H1 (cell line): ENCODE measurements around the gene TP53. TPM values are rescaled to one million over a fixed set of nuclear protein-coding genes. Genes with fewer than 3 reads are reported as not detected.

ENCODE experiments used
- polyA plus RNA-seq, 7 experiments: library from polyadenylated mRNA; depleted of rRNA in 3 of 7; stranded (reverse) in 5 of 7; unstranded in 2 of 7; fragments of >200 nt in 5 of 7; fragments of 200-250 nt in 2 of 7; gene quantifications; 1 replicate in 5 of 7; 2 replicates in 1 of 7; 4 replicates in 1 of 7; pipeline versions ENCODE4 v1.2.1 to v1.2.3, GENCODE V29; 2011 to 2013; ENCODE audit warnings: missing spikeins in 2 of 7, mixed read lengths in 2 of 7
- total RNA-seq: library from RNA; stranded (reverse); fragmentation: NEBNext Ultra II Directional; extraction: Animal tissue kit (Norgen Biotek cat#: 25700); gene quantifications from 2 replicates; pipeline ENCODE4 v1.2.1, GENCODE V29; 2021

TP53 gene
- total and polyA plus RNA-seq, 2 of the 8 experiments (the other 6 are each of a cell fraction or from before 2014, with no cell fraction given) = 143 to 198 TPM

Other genes with a start within 250 kb of the TP53 start
- gene FGF11, start 248.0 kb downstream of the TP53 start, total RNA-seq = 11.8 and 15.0 TPM in 2 replicates
- 26.1 and 42.0 TPM in 2 replicates for gene FGF11, start 248.0 kb downstream of the TP53 start, polyA plus RNA-seq (2011; rRNA removed)
- gene CHRNB1, start 242.4 kb downstream of the TP53 start, total RNA-seq = 13.8 and 14.1 TPM in 2 replicates
- 28.2 and 33.6 TPM in 2 replicates for gene CHRNB1, start 242.4 kb downstream of the TP53 start, polyA plus RNA-seq (2011; rRNA removed)
- 10.1 and 11.2 TPM in 2 replicates for gene ZBTB4, start 207.9 kb downstream of the TP53 start, total RNA-seq
- gene ZBTB4, start 207.9 kb downstream of the TP53 start, polyA plus RNA-seq (2011; rRNA removed) = 5.9 and 8.1 TPM in 2 replicates
- not detected in 2 replicates for gene SLC35G6, start 206.0 kb downstream of the TP53 start, total RNA-seq
- 0.05 TPM in 1 of 2 replicates, not detected in the other for gene SLC35G6, start 206.0 kb downstream of the TP53 start, polyA plus RNA-seq (2011; rRNA removed)
- 150 and 157 TPM in 2 replicates for gene POLR2A, start 203.1 kb downstream of the TP53 start, total RNA-seq
- 26.8 and 62.7 TPM in 2 replicates for gene POLR2A, start 203.1 kb downstream of the TP53 start, polyA plus RNA-seq (2011; rRNA removed)
- gene TNFSF12, start 138.4 kb downstream of the TP53 start, total RNA-seq = 5.5 and 7.2 TPM in 2 replicates
- gene TNFSF12, start 138.4 kb downstream of the TP53 start, polyA plus RNA-seq (2011; rRNA removed) = 9.6 and 15.8 TPM in 2 replicates
- gene TNFSF13, start 128.7 kb downstream of the TP53 start, total RNA-seq = 2.1 and 2.3 TPM in 2 replicates
- 2.6 and 3.1 TPM in 2 replicates for gene TNFSF13, start 128.7 kb downstream of the TP53 start, polyA plus RNA-seq (2011; rRNA removed)
- 80.3 and 86.2 TPM in 2 replicates for gene SENP3, start 125.6 kb downstream of the TP53 start, total RNA-seq
- 87.3 and 129 TPM in 2 replicates for gene SENP3, start 125.6 kb downstream of the TP53 start, polyA plus RNA-seq (2011; rRNA removed)
- 0.31 TPM in 1 of 2 replicates, not detected in the other for gene CD68, start 107.9 kb downstream of the TP53 start, total RNA-seq
- 0.18 and 0.35 TPM in 2 replicates for gene CD68, start 107.9 kb downstream of the TP53 start, polyA plus RNA-seq (2011; rRNA removed)
- gene MPDU1, start 103.6 kb downstream of the TP53 start, total RNA-seq = 63.2 and 66.9 TPM in 2 replicates
- gene MPDU1, start 103.6 kb downstream of the TP53 start, polyA plus RNA-seq (2011; rRNA removed) = 142 and 154 TPM in 2 replicates
- gene SOX15, start 97.4 kb downstream of the TP53 start, total RNA-seq = 14.3 and 15.2 TPM in 2 replicates
- gene SOX15, start 97.4 kb downstream of the TP53 start, polyA plus RNA-seq (2011; rRNA removed) = 26.8 and 39.8 TPM in 2 replicates
- gene FXR2, start 72.6 kb downstream of the TP53 start, total RNA-seq = 26.2 and 26.8 TPM in 2 replicates
- gene FXR2, start 72.6 kb downstream of the TP53 start, polyA plus RNA-seq (2011; rRNA removed) = 44.0 and 63.3 TPM in 2 replicates
- 72.3 and 75.3 TPM in 2 replicates for gene SAT2, start 59.7 kb downstream of the TP53 start, total RNA-seq
- gene SAT2, start 59.7 kb downstream of the TP53 start, polyA plus RNA-seq (2011; rRNA removed) = 36.4 and 36.5 TPM in 2 replicates
- gene SHBG, start 57.4 kb downstream of the TP53 start, total RNA-seq = 0.69 and 1.2 TPM in 2 replicates
- gene SHBG, start 57.4 kb downstream of the TP53 start, polyA plus RNA-seq (2011; rRNA removed) = 1.1 and 1.3 TPM in 2 replicates
- gene ATP1B2, start 36.6 kb downstream of the TP53 start, total RNA-seq = 19.8 and 21.0 TPM in 2 replicates
- gene ATP1B2, start 36.6 kb downstream of the TP53 start, polyA plus RNA-seq (2011; rRNA removed) = 9.1 and 12.6 TPM in 2 replicates
- 29.3 and 30.1 TPM in 2 replicates for gene WRAP53, start 987 bp upstream of the TP53 start, total RNA-seq
- 29.2 and 38.4 TPM in 2 replicates for gene WRAP53, start 987 bp upstream of the TP53 start, polyA plus RNA-seq (2011; rRNA removed)
- gene EFNB3, start 17.7 kb upstream of the TP53 start, total RNA-seq = 15.0 and 16.0 TPM in 2 replicates
- 27.1 and 27.3 TPM in 2 replicates for gene EFNB3, start 17.7 kb upstream of the TP53 start, polyA plus RNA-seq (2011; rRNA removed)
- 0.13 and 0.21 TPM in 2 replicates for gene DNAH2, start 30.3 kb upstream of the TP53 start, total RNA-seq
- gene DNAH2, start 30.3 kb upstream of the TP53 start, polyA plus RNA-seq (2011; rRNA removed) = 0.18 and 0.25 TPM in 2 replicates
- 3.4 and 3.7 TPM in 2 replicates for gene KDM6B, start 146.7 kb upstream of the TP53 start, total RNA-seq
- 0.48 and 0.80 TPM in 2 replicates for gene KDM6B, start 146.7 kb upstream of the TP53 start, polyA plus RNA-seq (2011; rRNA removed)
- gene TMEM88, start 167.6 kb upstream of the TP53 start, total RNA-seq = 0.69 TPM in 1 of 2 replicates, not detected in the other
- gene TMEM88, start 167.6 kb upstream of the TP53 start, polyA plus RNA-seq (2011; rRNA removed) = 8.8 and 11.6 TPM in 2 replicates
- gene NAA38, start 170.1 kb upstream of the TP53 start, total RNA-seq = 27.0 and 30.2 TPM in 2 replicates
- 109 and 116 TPM in 2 replicates for gene NAA38, start 170.1 kb upstream of the TP53 start, polyA plus RNA-seq (2011; rRNA removed)
- 15.5 and 18.0 TPM in 2 replicates for gene CYB5D1, start 170.5 kb upstream of the TP53 start, total RNA-seq
- 11.0 and 13.5 TPM in 2 replicates for gene CYB5D1, start 170.5 kb upstream of the TP53 start, polyA plus RNA-seq (2011; rRNA removed)
- gene CHD3, start 201.3 kb upstream of the TP53 start, total RNA-seq = 12.9 and 14.2 TPM in 2 replicates
- gene CHD3, start 201.3 kb upstream of the TP53 start, polyA plus RNA-seq (2011; rRNA removed) = 12.3 and 18.3 TPM in 2 replicates
- 0.63 and 0.77 TPM in 2 replicates for gene RNF227, start 228.8 kb upstream of the TP53 start, total RNA-seq
- gene RNF227, start 228.8 kb upstream of the TP53 start, polyA plus RNA-seq (2011; rRNA removed) = 1.1 and 1.7 TPM in 2 replicates
- 2.3 and 2.4 TPM in 2 replicates for gene KCNAB3, start 242.4 kb upstream of the TP53 start, total RNA-seq
- gene KCNAB3, start 242.4 kb upstream of the TP53 start, polyA plus RNA-seq (2011; rRNA removed) = 1.7 and 2.8 TPM in 2 replicates
- 99.3 and 114 TPM in 2 replicates for gene TRAPPC1, start 244.5 kb upstream of the TP53 start, total RNA-seq
- gene TRAPPC1, start 244.5 kb upstream of the TP53 start, polyA plus RNA-seq (2011; rRNA removed) = 170 and 194 TPM in 2 replicates
- gene CNTROB, start 244.7 kb upstream of the TP53 start, total RNA-seq = 30.0 and 31.9 TPM in 2 replicates
- 20.5 and 28.2 TPM in 2 replicates for gene CNTROB, start 244.7 kb upstream of the TP53 start, polyA plus RNA-seq (2011; rRNA removed)